Testis (tissue), 3 donors: Measurements from ENCODE around the gene UBE2D4. TPM values are rescaled to one million over a fixed set of nuclear protein-coding genes. Genes with fewer than 3 reads are reported as not detected.
"Not testable (repeated sequence)": the region's sequence is repeated elsewhere in the genome, so short reads cannot be mapped to it uniquely, and the experiment has no call there.

Source experiments
- DNase-seq: peaks from one replicate; pipeline ENCODE4 v3.0.0-alpha.2; 2019
- H3K27ac ChIP-seq, 2 donors: fragments of 200-600 bp; sonication (generic); one replicate each; pipeline ENCODE4 v1.5.1; 2019
- H3K27me3 ChIP-seq: fragments of 200-600 bp; sonication (generic); one replicate; pipeline ENCODE4 v1.5.1; 2019
- H3K36me3 ChIP-seq: fragments of 200-600 bp; sonication (generic); one replicate; pipeline ENCODE4 v1.5.1; 2017; ENCODE audit warnings: low read depth; ENCODE audit errors: missing control alignments
- H3K4me1 ChIP-seq: fragments of 200-600 bp; sonication (generic); one replicate; pipeline ENCODE4 v1.5.1; 2019
- H3K4me3 ChIP-seq, 2 donors: fragments of 200-600 bp; sonication (generic); one replicate each; pipeline ENCODE4 v1.5.1; 2017 to 2019
- H3K9me3 ChIP-seq: fragments of 200-600 bp; sonication (generic); one replicate; pipeline ENCODE4 v1.5.1; 2017
- CTCF ChIP-seq, 3 experiments: fragments of 450-650 bp in 2 of 3; fragments of 200-600 bp in 1 of 3; sonication (generic) in 1 of 3; IDR thresholded peaks; one replicate each; pipeline ENCODE4 v1.5.1; 2016 to 2019; ENCODE audit warnings: antibody characterized with exemption in 3 of 3, mild to moderate bottlenecking in 2 of 3, moderate library complexity in 1 of 3
- POLR2A ChIP-seq: fragments of 450-650 bp; IDR thresholded peaks from one replicate; pipeline ENCODE4 v1.6.1; 2017; ENCODE audit warnings: antibody characterized with exemption, mild to moderate bottlenecking, moderate library complexity
- WGBS, 2 donors: methylation state at CpG; one replicate each; pipeline ENCODE4 v1.1.5; 2018; 5-methylcytosine and 5-hydroxymethylcytosine counted together
- intact Hi-C: fragments of 100-400 bp; cut with DNase I; formaldehyde crosslinking; loops from one replicate; pipeline ENCODE4 v1.15.1; 2023; ENCODE audit warnings: low total_unique reads
- polyA plus RNA-seq: library from polyadenylated mRNA; stranded (reverse); fragments of 350-450 nt; fragmentation: Illumina TruSeq; extraction: RNeasy Lipid Tissue Mini Kit (QIAGEN cat#74804); gene quantifications from one replicate; pipeline ENCODE4 v1.2.3, GENCODE V29; 2014; ENCODE audit warnings: low read depth, low replicate concordance; ENCODE audit not compliant: insufficient read depth
- total RNA-seq, 2 donors: library from RNA; depleted of rRNA; stranded (reverse); fragments of >200 nt; gene quantifications; one replicate each; pipeline ENCODE4 v1.2.3, GENCODE V29; 2016

The UBE2D4 gene
- total and polyA plus RNA-seq, 3 donors from 2014 or later = 15.8 to 18.6 (median 18.3) TPM

- H3K27ac ChIP-seq, H3K9me3 ChIP-seq, H3K27me3 ChIP-seq, intact Hi-C loops, H3K36me3 ChIP-seq, H3K4me3 ChIP-seq, H3K4me1 ChIP-seq, DNase-seq: not testable (repeated sequence)
- WGBS, 2 donors = 87 to 91% methylated on average over 9 to 10 of the region's 10 CpGs
These were observed 48.7 kb downstream of the UBE2D4 start for GRCh38 chr7:43974725-43975482.

- Histone ChIP-seq H3K36me3 (no peaks in the 10 kb centered on the region), H3K4me3 (no peak overlapping the region), H3K9me3 (no peaks in the 10 kb centered on the region), H3K27me3 (no peaks in the 10 kb centered on the region), H3K27ac (no peak overlapping the region), H3K4me1 (no peaks in the 10 kb centered on the region)
- intact Hi-C loops = no loop called here
- TF ChIP-seq POLR2A (no peak), CTCF (IDR thresholded peaks at IDR 0.05) (no peak)
- DNase-seq = no peak
- 89 to 93% methylated on average over 1 of the region's 1 CpG for WGBS, 2 donors
These were observed 51.3 kb downstream of the UBE2D4 start for GRCh38 chr7:43977525-43977924.

- 88 to 93% methylated on average over 11 of the region's 11 CpGs for WGBS, 2 donors
- H3K27ac ChIP-seq, H3K4me3 ChIP-seq, H3K27me3 ChIP-seq, DNase-seq, H3K4me1 ChIP-seq, intact Hi-C loops, H3K9me3 ChIP-seq, H3K36me3 ChIP-seq: not testable (repeated sequence)
These were observed 51.9 kb downstream of the UBE2D4 start for GRCh38 chr7:43978102-43978501.

GRCh38 chr7:43982848-43983247 lies 56.6 kb downstream of the UBE2D4 start:
- no CpG with 5 or more reads among the region's 6 CpGs for WGBS, 2 donors
- H3K27me3 ChIP-seq, H3K36me3 ChIP-seq, H3K9me3 ChIP-seq, DNase-seq, intact Hi-C loops, H3K4me3 ChIP-seq, H3K27ac ChIP-seq, H3K4me1 ChIP-seq: not testable (repeated sequence)

GRCh38 chr7:43983736-43984135 lies 57.5 kb downstream of the UBE2D4 start:
- intact Hi-C loops, H3K4me1 ChIP-seq, H3K27ac ChIP-seq, H3K9me3 ChIP-seq, H3K36me3 ChIP-seq, H3K27me3 ChIP-seq, DNase-seq, H3K4me3 ChIP-seq: not testable (repeated sequence)
- WGBS, 2 donors = 70 to 94% methylated on average over 1 of the region's 2 CpGs

- H3K9me3 ChIP-seq, H3K4me1 ChIP-seq, H3K27me3 ChIP-seq, H3K4me3 ChIP-seq, H3K36me3 ChIP-seq, H3K27ac ChIP-seq, intact Hi-C loops: not testable (repeated sequence)
- peak in 1 of 3 experiments; percentile 71 for TF ChIP-seq CTCF (IDR thresholded peaks at IDR 0.05)
- peak; percentile 28 for DNase-seq
- WGBS, 2 donors = 31 to 78% methylated on average over 4 to 31 of the region's 33 CpGs
These were observed 59.9 kb downstream of the UBE2D4 start for GRCh38 chr7:43985904-43986864.

GRCh38 chr7:43987476-43987875 lies 61.2 kb downstream of the UBE2D4 start:
- DNase-seq, H3K4me3 ChIP-seq, H3K9me3 ChIP-seq, intact Hi-C loops, H3K4me1 ChIP-seq, H3K36me3 ChIP-seq, H3K27ac ChIP-seq, H3K27me3 ChIP-seq: not testable (repeated sequence)
- WGBS, 2 donors = 92% methylated on average over 7 of the region's 9 CpGs; no CpG with 5 or more reads in 1 of the 2 donors

GRCh38 chr7:43990011-43990585 lies 63.9 kb downstream of the UBE2D4 start:
- H3K27me3 ChIP-seq, H3K36me3 ChIP-seq, H3K4me3 ChIP-seq, H3K9me3 ChIP-seq, intact Hi-C loops, H3K27ac ChIP-seq, H3K4me1 ChIP-seq, DNase-seq: not testable (repeated sequence)
- WGBS, 2 donors = 79 to 85% methylated on average over 9 to 12 of the region's 12 CpGs

- 82 to 90% methylated on average over 1 of the region's 1 CpG for WGBS, 2 donors
- DNase-seq, intact Hi-C loops, H3K27ac ChIP-seq, H3K9me3 ChIP-seq, H3K27me3 ChIP-seq, H3K4me1 ChIP-seq, H3K36me3 ChIP-seq, H3K4me3 ChIP-seq: not testable (repeated sequence)
These were observed 64.6 kb downstream of the UBE2D4 start for GRCh38 chr7:43990829-43991228.
